BE2C (cell line): ENCODE measurements around the gene RBM12.

Experiments used
- DNase-seq: peaks from one replicate; pipeline ENCODE4 v3.0.0-alpha.2; 2020
- H3K27me3 ChIP-seq: fragments of 250-450 bp; sonication (Bioruptor Pico); 2 replicates; pipeline ENCODE4 v1.5.1; 2020; ENCODE audit warnings: mild to moderate bottlenecking
- H3K36me3 ChIP-seq: fragments of 250-450 bp; sonication (Bioruptor Pico); 2 replicates; pipeline ENCODE4 v1.5.1; 2020; ENCODE audit warnings: mild to moderate bottlenecking
- H3K4me1 ChIP-seq: fragments of 250-450 bp; sonication (Bioruptor Pico); 2 replicates; pipeline ENCODE4 v1.5.1; 2020
- H3K4me3 ChIP-seq: 2 replicates; pipeline ENCODE4 v1.5.1; 2011; ENCODE audit warnings: low read depth, low read length
- H3K9me3 ChIP-seq: fragments of 250-450 bp; sonication (Bioruptor Pico); 2 replicates; pipeline ENCODE4 v1.5.1; 2020
- CTCF ChIP-seq: IDR thresholded peaks from 2 replicates; pipeline ENCODE4 v1.5.1; 2012; ENCODE audit warnings: mild to moderate bottlenecking, low read depth, low read length

RBM12 gene

GRCh38 chr20:35625584-35626385 lies 38.9 kb downstream of the RBM12 start:
- no peak for TF ChIP-seq CTCF
- Histone ChIP-seq H3K36me3 (peaks cover 49% of the 10 kb centered on the region), H3K4me1 (no peaks in the 10 kb centered on the region), H3K4me3 (no peak overlapping the region), H3K27me3 (no peaks in the 10 kb centered on the region), H3K9me3 (no peaks in the 10 kb centered on the region)
- DNase-seq, result no peak

DNA sequence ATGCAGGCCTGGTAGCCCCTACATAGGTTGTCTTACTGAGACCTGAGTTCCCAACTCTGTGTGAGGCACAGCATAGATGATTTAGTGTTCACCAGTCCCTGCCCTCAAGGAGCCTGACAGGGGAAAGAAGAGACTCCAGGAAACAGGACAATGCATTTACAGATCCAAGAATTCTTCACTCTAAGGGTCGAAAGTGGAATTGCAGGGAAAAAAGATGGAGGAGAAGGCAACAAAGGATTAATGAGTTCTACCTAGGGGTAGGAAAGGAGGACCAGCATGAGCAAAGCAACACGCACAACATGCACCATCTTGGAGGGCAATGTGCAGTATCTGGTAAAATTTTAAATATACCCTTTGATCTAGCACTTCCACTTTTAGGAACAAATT lies 43.1 kb downstream of the RBM12 start:
- Histone ChIP-seq H3K27me3 (no peaks in the 10 kb centered on the region), H3K36me3 (peaks cover 19% of the 10 kb centered on the region), H3K9me3 (no peaks in the 10 kb centered on the region), H3K4me1 (peaks cover 9% of the 10 kb centered on the region), H3K4me3 (no peak overlapping the region)
- TF ChIP-seq CTCF, result peak; percentile 33; the same call in 1 of the 2 replicates
- DNase-seq, result no peak

- H3K4me1 ChIP-seq, result peaks cover 9% of the 10 kb centered on the region
- TF ChIP-seq CTCF, result no peak
- no peaks in the 10 kb centered on the region for H3K9me3 ChIP-seq
- H3K4me3 ChIP-seq, result no peak overlapping the region
- no peaks in the 10 kb centered on the region for H3K27me3 ChIP-seq
- no peak for DNase-seq
- peaks cover 14% of the 10 kb centered on the region for H3K36me3 ChIP-seq
Observed at GRCh38 chr20:35620818-35621559, 43.7 kb downstream of the RBM12 start.

- TF ChIP-seq CTCF, result peak; percentile 71
- Histone ChIP-seq H3K27me3 (no peaks in the 10 kb centered on the region), H3K4me1 (peaks cover 9% of the 10 kb centered on the region), H3K36me3 (no peaks in the 10 kb centered on the region; the same call in 1 of the 2 replicates), H3K4me3 (peak overlapping the region; percentile 80), H3K9me3 (no peaks in the 10 kb centered on the region)
- DNase-seq, result peak; percentile 91
Observed at GRCh38 chr20:35619196-35620095, 45.3 kb downstream of the RBM12 start.

DNA sequence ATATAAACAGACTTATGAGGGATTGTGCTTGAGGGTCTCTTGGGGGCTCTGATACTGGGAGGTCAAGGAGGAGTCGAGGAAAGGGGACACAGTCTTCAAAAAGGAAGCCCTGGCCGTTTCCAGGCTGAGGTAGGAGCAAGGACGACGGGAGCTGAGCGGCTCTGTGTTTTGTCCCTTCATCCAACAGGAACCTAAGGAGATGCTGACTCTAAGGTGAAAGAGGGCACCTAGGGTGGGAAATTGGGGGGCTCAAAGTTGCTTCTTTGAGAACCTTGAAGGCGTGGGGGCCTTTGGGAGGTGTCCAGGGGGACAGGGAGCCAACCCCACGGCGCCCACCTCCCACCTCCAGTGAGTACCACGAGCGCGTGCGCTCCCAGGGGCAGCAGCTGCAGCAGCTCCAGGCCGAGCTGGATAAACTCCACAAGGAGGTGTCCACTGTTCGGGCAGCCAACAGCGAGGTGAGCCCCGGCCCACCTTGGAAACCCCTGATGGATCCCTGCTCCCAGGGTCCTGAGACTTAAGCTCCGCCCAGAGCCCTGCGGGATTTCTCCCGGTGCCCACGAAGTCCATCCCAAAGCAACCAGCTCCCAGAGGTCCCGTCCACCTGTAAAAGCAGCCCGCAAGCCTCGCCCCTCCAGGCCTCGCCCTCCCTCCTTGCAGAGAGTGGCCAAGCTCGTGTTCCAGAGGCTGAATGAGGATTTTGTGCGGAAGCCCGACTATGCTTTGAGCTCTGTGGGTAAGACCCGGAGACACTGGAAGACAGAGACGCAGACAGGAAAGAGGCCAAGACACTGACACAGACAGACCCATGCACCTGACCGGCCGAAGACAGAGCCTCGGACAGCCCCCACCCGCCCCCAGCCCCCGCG lies 46.2 kb downstream of the RBM12 start:
- no peaks in the 10 kb centered on the region for H3K27me3 ChIP-seq
- TF ChIP-seq CTCF, result no peak
- peak overlapping the region; percentile 80 for H3K4me3 ChIP-seq
- no peaks in the 10 kb centered on the region; the same call in 1 of the 2 replicates for H3K36me3 ChIP-seq
- no peaks in the 10 kb centered on the region for H3K9me3 ChIP-seq
- peak; percentile 31 for DNase-seq
- peaks cover 9% of the 10 kb centered on the region for H3K4me1 ChIP-seq
